Body of pancreas (tissue), 4 donors: Measurements from ENCODE around the gene PNPLA2. TPM values are rescaled to one million over a fixed set of nuclear protein-coding genes. Genes with fewer than 3 reads are reported as not detected.

ENCODE experiments used
- ATAC-seq: fragments of 150-250 bp; one replicate; pipeline ENCODE4 v1.9.1; 2016
- DNase-seq, 4 donors: peaks; one replicate each; pipeline ENCODE4 v3.0.0-alpha.2; 2019
- H3K27ac ChIP-seq, 4 donors: fragments of 200-600 bp; sonication (generic); 1 replicate in 3 of 4; 2 replicates in 1 of 4; pipeline versions ENCODE4 v1.5.1 to v1.6.1; 2016 to 2019; ENCODE audit warnings: mild to moderate bottlenecking in 1 of 4, mixed read lengths in 1 of 4, moderate library complexity in 1 of 4
- H3K27me3 ChIP-seq, 2 donors: fragments of 200-600 bp; sonication (generic); one replicate each; pipeline ENCODE4 v1.6.0; 2016; ENCODE audit warnings: mild to moderate bottlenecking in 1 of 2
- H3K36me3 ChIP-seq, 2 donors: fragments of 200-600 bp; sonication (generic); replicated peaks in 1 of 2; 2 replicates each; pipeline ENCODE4 v1.5.1; 2016; ENCODE audit warnings: low read depth in 2 of 2; ENCODE audit not compliant: insufficient read depth in 1 of 2
- H3K4me1 ChIP-seq: fragments of 200-600 bp; sonication (generic); one replicate; pipeline ENCODE4 v1.6.0; 2016
- H3K4me3 ChIP-seq, 2 donors: fragments of 200-600 bp; sonication (generic); 1 replicate in 1 of 2; 2 replicates in 1 of 2; pipeline ENCODE4 v1.5.1; 2016 to 2019
- H3K9me3 ChIP-seq, 3 donors: fragments of 200-600 bp; sonication (generic); 1 replicate in 2 of 3; 2 replicates in 1 of 3; pipeline ENCODE4 v1.5.1; 2016
- POLR2A ChIP-seq, 3 donors: fragments of 450-650 bp; IDR thresholded peaks; one replicate each; pipeline ENCODE4 v1.6.1; 2016; ENCODE audit warnings: antibody characterized with exemption in 3 of 3, mild to moderate bottlenecking in 2 of 3
- WGBS, 2 donors: methylation state at CpG; one replicate each; pipeline ENCODE4 v1.1.5; 2017; 5-methylcytosine and 5-hydroxymethylcytosine counted together
- intact Hi-C: fragments of 100-400 bp; cut with DNase I; formaldehyde crosslinking; loops from one replicate; pipeline ENCODE4 v1.15.1; 2023
- total RNA-seq, 2 donors: library from RNA; depleted of rRNA; stranded (reverse); fragments of >200 nt; gene quantifications; one replicate each; pipeline ENCODE4 v1.1.0, GENCODE V29; 2016
- TF ChIP-seq, protein P1 (sequence below), 7 experiments: fragments of 450-650 bp in 4 of 7; fragments of 200-600 bp in 3 of 7; sonication (generic) in 3 of 7; IDR thresholded peaks; one replicate each; pipeline ENCODE4 v1.5.1; 2016 to 2019; ENCODE audit warnings: antibody characterized with exemption in 7 of 7

Gene PNPLA2
- total RNA-seq, 2 donors from 2014 or later: 72.1 to 351 TPM

DNA sequence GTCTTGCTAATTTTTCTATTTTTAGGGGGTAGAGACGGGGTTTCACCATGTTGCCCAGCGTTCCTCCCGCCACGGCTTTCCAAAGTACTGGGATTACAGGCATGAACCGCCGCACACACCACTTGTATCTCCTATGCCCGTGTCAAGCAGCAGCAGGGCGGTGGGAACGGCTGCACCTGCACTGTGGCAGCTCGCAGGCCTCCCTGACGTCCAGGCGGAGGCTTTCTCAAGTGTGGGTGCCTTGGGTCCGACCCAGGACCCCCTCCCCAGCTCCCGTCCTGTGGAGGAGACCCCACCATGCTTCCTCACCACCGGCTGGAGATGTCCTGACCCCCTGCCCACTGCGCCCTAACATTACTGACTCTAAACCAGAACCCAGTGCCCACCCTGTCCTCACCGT lies 49.7 kb downstream of the PNPLA2 start:
- 52 to 54% methylated on average over 7 to 17 of the region's 17 CpGs for WGBS, 2 donors
- no peaks in the 10 kb centered on the region for H3K27me3 ChIP-seq
- ATAC-seq (peak; percentile 51), DNase-seq (peak; percentile 57 to 85 (median 76))
- intact Hi-C loops: loop anchor here (10.0 kb wide), 1 partner anchor 586 kb away; no protein-coding TSS in a partner anchor
- no peak overlapping the region for H3K4me3 ChIP-seq
- peaks cover 12% of the 10 kb centered on the region for H3K4me1 ChIP-seq
- no peak for TF ChIP-seq POLR2A (IDR thresholded peaks at IDR 0.05)
- TF ChIP-seq, protein P1, sequence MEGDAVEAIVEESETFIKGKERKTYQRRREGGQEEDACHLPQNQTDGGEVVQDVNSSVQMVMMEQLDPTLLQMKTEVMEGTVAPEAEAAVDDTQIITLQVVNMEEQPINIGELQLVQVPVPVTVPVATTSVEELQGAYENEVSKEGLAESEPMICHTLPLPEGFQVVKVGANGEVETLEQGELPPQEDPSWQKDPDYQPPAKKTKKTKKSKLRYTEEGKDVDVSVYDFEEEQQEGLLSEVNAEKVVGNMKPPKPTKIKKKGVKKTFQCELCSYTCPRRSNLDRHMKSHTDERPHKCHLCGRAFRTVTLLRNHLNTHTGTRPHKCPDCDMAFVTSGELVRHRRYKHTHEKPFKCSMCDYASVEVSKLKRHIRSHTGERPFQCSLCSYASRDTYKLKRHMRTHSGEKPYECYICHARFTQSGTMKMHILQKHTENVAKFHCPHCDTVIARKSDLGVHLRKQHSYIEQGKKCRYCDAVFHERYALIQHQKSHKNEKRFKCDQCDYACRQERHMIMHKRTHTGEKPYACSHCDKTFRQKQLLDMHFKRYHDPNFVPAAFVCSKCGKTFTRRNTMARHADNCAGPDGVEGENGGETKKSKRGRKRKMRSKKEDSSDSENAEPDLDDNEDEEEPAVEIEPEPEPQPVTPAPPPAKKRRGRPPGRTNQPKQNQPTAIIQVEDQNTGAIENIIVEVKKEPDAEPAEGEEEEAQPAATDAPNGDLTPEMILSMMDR (IDR thresholded peaks at IDR 0.05): no peak
- H3K9me3 ChIP-seq: no peaks in the 10 kb centered on the region
- H3K36me3 ChIP-seq: no peaks in the 10 kb centered on the region
- peak overlapping the region in 2 of 4 donors; percentile 0 to 4 for H3K27ac ChIP-seq

DNA sequence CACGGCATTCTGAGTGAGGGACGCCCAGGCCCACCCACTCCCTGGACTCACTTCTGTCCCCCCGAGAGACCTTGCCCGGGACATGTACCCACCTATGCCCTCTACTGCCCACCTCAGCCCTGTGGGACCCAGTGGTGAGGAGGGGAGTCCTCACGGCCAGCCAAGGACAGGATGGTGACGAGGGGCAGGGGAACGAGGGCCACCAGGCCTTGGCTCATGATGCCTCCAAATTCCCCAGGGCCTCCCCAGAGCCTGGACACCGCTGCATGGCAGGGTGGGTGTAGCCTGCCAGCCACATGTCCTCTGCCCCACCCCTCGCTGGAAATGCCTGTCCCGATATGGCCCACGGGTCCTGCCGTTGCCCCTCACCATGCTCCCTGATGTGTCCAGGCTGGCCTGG lies 50.1 kb downstream of the PNPLA2 start:
- intact Hi-C loops: loop anchor here (10.0 kb wide), 1 partner anchor 586 kb away; no protein-coding TSS in a partner anchor
- Histone ChIP-seq H3K4me1 (peaks cover 12% of the 10 kb centered on the region), H3K27me3 (no peaks in the 10 kb centered on the region), H3K27ac (peak overlapping the region in 2 of 4 donors; percentile 0 to 4), H3K4me3 (no peak overlapping the region), H3K36me3 (no peaks in the 10 kb centered on the region), H3K9me3 (no peaks in the 10 kb centered on the region)
- TF ChIP-seq POLR2A (IDR thresholded peaks at IDR 0.05): no peak
- TF ChIP-seq, protein P1 (IDR thresholded peaks at IDR 0.05): no peak
- 69 to 81% methylated on average over 4 to 11 of the region's 12 CpGs for WGBS, 2 donors
- ATAC-seq: no peak
- DNase-seq: no peak

DNA sequence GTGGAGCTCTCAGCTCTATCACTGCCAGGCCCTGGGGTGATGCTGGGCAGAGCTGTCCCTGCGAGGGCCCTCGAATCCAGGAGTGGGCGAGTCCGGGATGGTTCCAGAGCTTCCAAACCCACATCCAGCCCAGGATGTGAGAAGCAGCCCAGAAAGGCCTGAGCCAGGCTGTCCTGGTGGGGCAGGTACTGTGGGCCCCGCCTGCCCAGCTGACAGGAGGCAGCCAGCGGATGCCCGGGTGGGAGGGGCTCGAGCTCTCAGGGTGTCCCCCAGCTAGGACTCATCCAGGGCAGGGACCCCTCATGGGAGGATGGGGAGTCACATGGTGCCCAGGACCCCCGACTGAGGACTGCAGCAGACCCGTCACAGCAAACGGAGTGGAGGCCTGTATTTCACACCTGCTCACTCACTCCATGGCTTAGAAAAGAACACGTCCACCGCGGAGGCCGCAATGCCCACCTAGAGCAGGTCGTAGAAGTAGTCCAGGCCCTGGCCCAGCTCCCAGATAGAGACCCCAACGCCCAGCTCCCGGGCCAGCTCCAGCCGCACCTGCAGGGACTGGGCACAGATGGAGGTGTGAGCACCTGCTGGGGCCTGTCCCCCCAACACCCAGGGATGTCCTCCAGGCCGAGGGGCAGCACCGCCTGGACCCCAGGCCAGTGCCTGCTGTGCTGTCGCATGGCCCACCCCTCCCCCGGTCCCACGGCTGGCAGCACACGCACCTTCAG lies 50.8 kb downstream of the PNPLA2 start:
- ATAC-seq (no peak), DNase-seq (no peak)
- Histone ChIP-seq H3K4me3 (no peak overlapping the region), H3K36me3 (no peaks in the 10 kb centered on the region), H3K27me3 (no peaks in the 10 kb centered on the region), H3K4me1 (peaks cover 12% of the 10 kb centered on the region), H3K9me3 (no peaks in the 10 kb centered on the region), H3K27ac (no peak overlapping the region)
- TF ChIP-seq POLR2A (IDR thresholded peaks at IDR 0.05): no peak
- TF ChIP-seq, protein P1 (IDR thresholded peaks at IDR 0.05): no peak
- intact Hi-C loops: loop anchor here (10.0 kb wide), 1 partner anchor 585 kb away; no protein-coding TSS in a partner anchor
- WGBS, 2 donors: 90 to 96% methylated on average over 11 to 19 of the region's 25 CpGs

DNA sequence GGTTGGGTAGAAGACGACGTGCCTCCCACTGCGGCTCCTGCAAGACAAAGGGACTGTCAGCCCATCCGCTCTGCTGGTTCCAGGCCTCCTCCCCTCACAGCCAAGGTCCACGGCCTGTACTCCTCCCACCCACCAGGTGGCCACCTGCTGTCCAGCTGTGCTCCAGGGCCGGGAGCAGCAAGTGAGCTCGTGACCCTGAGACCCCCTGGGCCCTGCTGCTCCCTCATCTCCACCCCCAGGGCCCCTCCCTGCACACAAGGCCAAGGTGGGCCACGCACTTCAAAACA lies 51.4 kb downstream of the PNPLA2 start:
- no peak for ATAC-seq
- H3K36me3 ChIP-seq: no peaks in the 10 kb centered on the region
- 58 to 64% methylated on average over 7 to 8 of the region's 8 CpGs for WGBS, 2 donors
- no peak overlapping the region for H3K4me3 ChIP-seq
- no peak overlapping the region for H3K27ac ChIP-seq
- DNase-seq: no peak
- H3K4me1 ChIP-seq: peaks cover 12% of the 10 kb centered on the region
- no peaks in the 10 kb centered on the region for H3K27me3 ChIP-seq
- TF ChIP-seq, protein P1 (IDR thresholded peaks at IDR 0.05): peak in 1 of 7 experiments; percentile 16
- no peak for TF ChIP-seq POLR2A (IDR thresholded peaks at IDR 0.05)
- H3K9me3 ChIP-seq: no peaks in the 10 kb centered on the region
- intact Hi-C loops: no loop called here

DNA sequence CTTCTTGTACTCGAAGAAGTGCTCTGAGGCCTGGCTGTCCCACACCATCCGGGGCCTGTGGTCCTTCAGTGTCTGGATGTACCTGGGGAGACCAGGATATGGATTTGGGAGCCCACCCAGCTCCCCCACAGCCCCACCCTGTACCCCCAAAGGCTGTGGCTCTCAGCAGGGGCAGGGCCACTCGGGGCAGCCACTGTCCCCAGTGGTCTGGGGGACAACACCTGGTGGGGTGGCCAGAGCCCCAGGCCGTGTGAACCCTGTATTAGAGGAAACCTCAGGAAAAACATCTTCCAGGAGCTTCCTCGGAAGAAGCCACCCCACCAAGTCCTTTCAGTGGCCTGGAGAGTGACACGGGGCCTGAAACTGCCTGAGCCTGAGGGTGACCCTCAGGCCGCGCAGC lies 51.7 kb downstream of the PNPLA2 start:
- Histone ChIP-seq H3K9me3 (no peaks in the 10 kb centered on the region), H3K27me3 (no peaks in the 10 kb centered on the region), H3K4me3 (no peak overlapping the region), H3K36me3 (no peaks in the 10 kb centered on the region), H3K27ac (no peak overlapping the region), H3K4me1 (peaks cover 14% of the 10 kb centered on the region)
- WGBS, 2 donors: 80 to 93% methylated on average over 2 to 8 of the region's 8 CpGs
- intact Hi-C loops: no loop called here
- DNase-seq (no peak), ATAC-seq (no peak)
- TF ChIP-seq, protein P1 (IDR thresholded peaks at IDR 0.05): no peak
- TF ChIP-seq POLR2A (IDR thresholded peaks at IDR 0.05): no peak
